ENCODE measurements around the gene GBGT1. TPM values are rescaled to one million over a fixed set of nuclear protein-coding genes. Genes with fewer than 3 reads are reported as not detected.
"Not testable (repeated sequence)": the region's sequence is repeated elsewhere in the genome, so short reads cannot be mapped to it uniquely, and the experiment has no call there.

GBGT1 gene
- total RNA-seq (10 to 100 TPM in 1 of 2 donors, 1 to 10 TPM in 1; 5.6 to 11.2 TPM), polyA plus RNA-seq (ENCODE audit: insufficient read depth, low read depth, low replicate concordance) (4.0 TPM)
- long read RNA-seq, donor 1: 0 reads
- long read RNA-seq, donor 2, partial matches to known transcripts: 0 of 1 reads
- long read RNA-seq, donor 2, other reads (novel, unspliced or antisense): 0 of 1 reads

- H3K27ac ChIP-seq: peak within 1 kb of the TSS; percentile 22 to 57
- TF ChIP-seq CTCF (IDR thresholded peaks at IDR 0.05) (no peak), POLR2A (IDR thresholded peaks at IDR 0.05) (no peak)
- WGBS, 2 donors: 2 to 4% methylated on average over 28 to 55 of the region's 56 CpGs
- H3K4me1 ChIP-seq: no peaks in the 10 kb centered on the region
- no peaks in the 10 kb centered on the region for H3K9me3 ChIP-seq
- no peaks in the 10 kb centered on the region for H3K36me3 ChIP-seq (ENCODE audit: low read depth, missing control alignments)
- H3K27me3 ChIP-seq: no peaks in the 10 kb centered on the region
- DNase-seq: peak; percentile 61
- H3K4me3 ChIP-seq: peak within 1 kb of the TSS; percentile 65 to 67
- intact Hi-C loops (cut with DNase I; ENCODE audit: low total_unique reads): no loop called here
These were observed at the start of gene GBGT1 for GRCh38 chr9:133163504-133164172. Gene GBGT1, minus strand, starts transcription at chr9:133163914. Its CDS starts 1,502 bp downstream, at chr9:133162412.

GRCh38 chr9:133210609-133211008 is 46.9 kb upstream of the GBGT1 start:
- intact Hi-C loops (cut with DNase I; ENCODE audit: low total_unique reads): no loop called here
- H3K36me3 ChIP-seq (ENCODE audit: low read depth, missing control alignments): no peaks in the 10 kb centered on the region
- no peaks in the 10 kb centered on the region for H3K9me3 ChIP-seq
- TF ChIP-seq POLR2A (IDR thresholded peaks at IDR 0.05) (no peak), CTCF (IDR thresholded peaks at IDR 0.05) (no peak)
- no peaks in the 10 kb centered on the region for H3K4me1 ChIP-seq
- WGBS, 2 donors: 96 to 97% methylated on average over 7 of the region's 7 CpGs
- no peaks in the 10 kb centered on the region for H3K27me3 ChIP-seq
- no peak overlapping the region for H3K27ac ChIP-seq
- no peak overlapping the region for H3K4me3 ChIP-seq
- DNase-seq: peak; percentile 4

- Histone ChIP-seq H3K4me1 (no peaks in the 10 kb centered on the region), H3K27me3 (no peaks in the 10 kb centered on the region), H3K36me3 (ENCODE audit: low read depth, missing control alignments) (no peaks in the 10 kb centered on the region), H3K9me3 (no peaks in the 10 kb centered on the region), H3K4me3 (no peak overlapping the region), H3K27ac (no peak overlapping the region)
- no peak for DNase-seq
- intact Hi-C loops (cut with DNase I; ENCODE audit: low total_unique reads): no loop called here
- WGBS, 2 donors: 65 to 71% methylated on average over 6 to 7 of the region's 7 CpGs
- no peak for TF ChIP-seq CTCF (IDR thresholded peaks at IDR 0.05)
- no peak for TF ChIP-seq POLR2A (IDR thresholded peaks at IDR 0.05)
These were observed 46.5 kb upstream of the GBGT1 start for GRCh38 chr9:133210202-133210532.

GRCh38 chr9:133209327-133210201 is 45.9 kb upstream of the GBGT1 start:
- H3K36me3 ChIP-seq (ENCODE audit: low read depth, missing control alignments); H3K27me3 ChIP-seq; H3K4me1 ChIP-seq; H3K4me3 ChIP-seq; H3K9me3 ChIP-seq; intact Hi-C loops (cut with DNase I; ENCODE audit: low total_unique reads); H3K27ac ChIP-seq: not testable (repeated sequence)
- peak; percentile 33 for DNase-seq
- 76 to 77% methylated on average over 26 to 28 of the region's 29 CpGs for WGBS, 2 donors

- H3K4me1 ChIP-seq; H3K27me3 ChIP-seq; H3K36me3 ChIP-seq (ENCODE audit: low read depth, missing control alignments); H3K4me3 ChIP-seq; H3K9me3 ChIP-seq; intact Hi-C loops (cut with DNase I; ENCODE audit: low total_unique reads); H3K27ac ChIP-seq: not testable (repeated sequence)
- 48% methylated on average over 7 of the region's 18 CpGs; no CpG with 5 or more reads in 1 of the 2 donors for WGBS, 2 donors
- DNase-seq: peak; percentile 13
These were observed 45.2 kb upstream of the GBGT1 start, which contains the start of gene OBP2B for GRCh38 chr9:133208880-133209300. Gene OBP2B, minus strand, starts transcription at chr9:133209250. Its CDS starts 51 bp downstream, at chr9:133209199.

GRCh38 chr9:133208171-133208879 is 44.6 kb upstream of the GBGT1 start:
- intact Hi-C loops (cut with DNase I; ENCODE audit: low total_unique reads); H3K27ac ChIP-seq; H3K4me1 ChIP-seq; H3K4me3 ChIP-seq; H3K27me3 ChIP-seq; H3K36me3 ChIP-seq (ENCODE audit: low read depth, missing control alignments); H3K9me3 ChIP-seq: not testable (repeated sequence)
- DNase-seq: peak; percentile 12
- WGBS, 2 donors: 79 to 80% methylated on average over 1 to 14 of the region's 16 CpGs
